Thyroid gland (tissue), 4 donors: ENCODE results near the gene CTCF.

ENCODE experiments used
- CTCF ChIP-seq, 6 experiments: fragments of 200-600 bp in 3 of 6; fragments of 450-650 bp in 3 of 6; sonication (generic) in 3 of 6; IDR thresholded peaks; one replicate each; pipeline ENCODE4 v1.5.1; 2016 to 2019; ENCODE audit warnings: antibody characterized with exemption in 6 of 6, mild to moderate bottlenecking in 2 of 6, inconsistent platforms in 1 of 6, moderate library complexity in 1 of 6
- POLR2A ChIP-seq, 2 donors: fragments of 450-650 bp; IDR thresholded peaks; one replicate each; pipeline ENCODE4 v1.6.1; 2017; ENCODE audit warnings: antibody characterized with exemption in 2 of 2, mild to moderate bottlenecking in 2 of 2, moderate library complexity in 1 of 2

DNA sequence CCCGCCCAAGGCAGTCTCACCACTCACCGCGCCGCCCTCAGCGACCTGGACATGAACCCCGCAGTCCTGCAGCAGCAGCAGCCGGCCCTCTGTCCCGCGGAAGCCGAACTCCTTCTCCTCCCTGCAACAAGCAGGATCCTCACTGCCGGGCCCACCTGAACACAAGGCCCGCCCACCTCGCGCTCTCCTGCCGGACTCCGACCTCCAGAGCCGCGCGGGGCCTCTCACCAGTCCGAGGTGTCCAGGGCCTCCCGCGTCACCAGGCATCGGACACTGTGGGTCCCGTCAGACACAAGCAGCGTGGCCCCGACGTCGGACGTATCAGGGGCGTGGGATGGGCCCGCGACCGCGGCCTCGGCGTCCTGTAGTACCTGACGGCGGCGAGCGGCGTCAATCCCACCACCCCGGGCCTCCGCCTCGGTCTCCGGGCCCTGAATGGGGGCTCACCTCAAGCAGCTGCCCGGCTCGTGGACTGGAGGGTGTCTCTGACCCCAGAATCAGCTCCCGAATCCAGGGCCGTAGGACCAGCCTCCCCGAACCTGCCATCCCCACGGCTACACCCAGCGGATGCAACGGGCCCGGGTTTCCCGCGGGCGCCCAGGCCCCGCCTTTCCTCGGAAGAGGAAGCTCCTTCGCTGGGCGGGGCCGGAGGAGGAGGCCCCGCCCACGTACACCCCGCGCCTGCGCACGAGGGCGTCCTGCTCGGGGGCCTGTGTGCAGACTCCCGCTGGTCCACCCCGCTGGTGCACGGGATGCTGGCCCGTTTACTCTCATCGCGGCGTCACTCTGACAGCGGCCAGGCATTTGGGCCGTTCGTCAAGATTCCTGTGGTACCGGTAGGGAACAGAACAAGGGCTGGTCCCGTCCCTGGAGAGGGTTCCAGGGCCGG lies 97.6 kb downstream of the CTCF start, which contains the start of gene ACD:
- peak in 1 of 6 experiments; percentile 16 for TF ChIP-seq CTCF (IDR thresholded peaks at IDR 0.05)
- TF ChIP-seq POLR2A (IDR thresholded peaks at IDR 0.05), result peak; percentile 36 to 88
